Measurements from ENCODE around the gene KLHDC10. TPM values are rescaled to one million over a fixed set of nuclear protein-coding genes. Genes with fewer than 3 reads are reported as not detected.

The KLHDC10 gene
- total and polyA plus RNA-seq, 2 experiments from 2014 or later: 5.5 to 14.7 TPM

DNA sequence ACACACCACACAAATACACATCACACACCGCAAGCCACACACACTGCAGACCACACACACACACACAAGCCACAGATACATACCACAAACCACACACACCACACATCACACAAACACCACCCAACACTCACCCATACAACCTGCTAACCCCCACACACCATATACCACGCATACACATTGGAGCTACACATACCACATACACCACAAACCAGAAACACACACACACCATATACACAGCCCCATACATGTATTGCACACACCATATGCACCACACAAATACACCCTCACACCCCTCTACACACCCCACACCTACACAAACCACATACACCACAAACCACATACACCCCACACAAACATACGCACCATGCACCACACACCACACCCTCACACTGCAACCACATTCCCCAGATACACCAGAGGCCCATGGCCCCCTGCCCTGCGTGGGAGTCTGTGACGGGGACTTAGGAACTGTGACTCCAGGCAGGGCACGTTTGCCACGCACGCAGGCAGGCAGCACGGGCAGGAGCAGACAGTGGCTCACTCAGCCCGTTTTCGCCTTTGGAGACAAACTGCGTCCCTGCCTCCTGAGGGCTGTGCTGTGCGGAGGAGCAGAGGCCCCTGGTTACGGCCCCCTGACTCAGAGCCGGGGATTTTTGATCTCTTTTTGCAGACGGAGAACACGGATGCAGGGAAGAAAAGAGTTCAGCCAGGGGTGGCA lies 82.3 kb downstream of the KLHDC10 start:
- Mint-ChIP-seq H3K4me3 (no peak overlapping the region), H3K27me3 (ENCODE audit: insufficient read depth, low read depth, poor library complexity) (peaks cover 16% of the 10 kb centered on the region), H3K36me3 (ENCODE audit: low read depth) (peaks cover 12% of the 10 kb centered on the region; the same call in 2 of the 3 replicates), H3K9me3 (peaks cover 13% of the 10 kb centered on the region), H3K4me1 (peaks cover 3% of the 10 kb centered on the region; the same call in 2 of the 3 replicates), H3K27ac (no peak overlapping the region)
- TF ChIP-seq EZH2phosphoT487 (IDR thresholded peaks at IDR 0.05; ENCODE audit: unreplicated experiment) (no peak), NANOG (IDR thresholded peaks at IDR 0.05; ENCODE audit: borderline replicate concordance) (no peak), EZH2 (IDR thresholded peaks at IDR 0.05; ENCODE audit: low read depth, unreplicated experiment) (no peak), JUNB (IDR thresholded peaks at IDR 0.05; ENCODE audit: unreplicated experiment) (no peak), CREB1 (CRISPR knock-in tag; IDR thresholded peaks at IDR 0.05; ENCODE audit: low read depth) (no peak), POLR2AphosphoS5 (IDR thresholded peaks at IDR 0.05; ENCODE audit: low read depth) (no peak), STAT1 (IDR thresholded peaks at IDR 0.05; ENCODE audit: unreplicated experiment) (no peak)
- TF ChIP-seq, protein P1, sequence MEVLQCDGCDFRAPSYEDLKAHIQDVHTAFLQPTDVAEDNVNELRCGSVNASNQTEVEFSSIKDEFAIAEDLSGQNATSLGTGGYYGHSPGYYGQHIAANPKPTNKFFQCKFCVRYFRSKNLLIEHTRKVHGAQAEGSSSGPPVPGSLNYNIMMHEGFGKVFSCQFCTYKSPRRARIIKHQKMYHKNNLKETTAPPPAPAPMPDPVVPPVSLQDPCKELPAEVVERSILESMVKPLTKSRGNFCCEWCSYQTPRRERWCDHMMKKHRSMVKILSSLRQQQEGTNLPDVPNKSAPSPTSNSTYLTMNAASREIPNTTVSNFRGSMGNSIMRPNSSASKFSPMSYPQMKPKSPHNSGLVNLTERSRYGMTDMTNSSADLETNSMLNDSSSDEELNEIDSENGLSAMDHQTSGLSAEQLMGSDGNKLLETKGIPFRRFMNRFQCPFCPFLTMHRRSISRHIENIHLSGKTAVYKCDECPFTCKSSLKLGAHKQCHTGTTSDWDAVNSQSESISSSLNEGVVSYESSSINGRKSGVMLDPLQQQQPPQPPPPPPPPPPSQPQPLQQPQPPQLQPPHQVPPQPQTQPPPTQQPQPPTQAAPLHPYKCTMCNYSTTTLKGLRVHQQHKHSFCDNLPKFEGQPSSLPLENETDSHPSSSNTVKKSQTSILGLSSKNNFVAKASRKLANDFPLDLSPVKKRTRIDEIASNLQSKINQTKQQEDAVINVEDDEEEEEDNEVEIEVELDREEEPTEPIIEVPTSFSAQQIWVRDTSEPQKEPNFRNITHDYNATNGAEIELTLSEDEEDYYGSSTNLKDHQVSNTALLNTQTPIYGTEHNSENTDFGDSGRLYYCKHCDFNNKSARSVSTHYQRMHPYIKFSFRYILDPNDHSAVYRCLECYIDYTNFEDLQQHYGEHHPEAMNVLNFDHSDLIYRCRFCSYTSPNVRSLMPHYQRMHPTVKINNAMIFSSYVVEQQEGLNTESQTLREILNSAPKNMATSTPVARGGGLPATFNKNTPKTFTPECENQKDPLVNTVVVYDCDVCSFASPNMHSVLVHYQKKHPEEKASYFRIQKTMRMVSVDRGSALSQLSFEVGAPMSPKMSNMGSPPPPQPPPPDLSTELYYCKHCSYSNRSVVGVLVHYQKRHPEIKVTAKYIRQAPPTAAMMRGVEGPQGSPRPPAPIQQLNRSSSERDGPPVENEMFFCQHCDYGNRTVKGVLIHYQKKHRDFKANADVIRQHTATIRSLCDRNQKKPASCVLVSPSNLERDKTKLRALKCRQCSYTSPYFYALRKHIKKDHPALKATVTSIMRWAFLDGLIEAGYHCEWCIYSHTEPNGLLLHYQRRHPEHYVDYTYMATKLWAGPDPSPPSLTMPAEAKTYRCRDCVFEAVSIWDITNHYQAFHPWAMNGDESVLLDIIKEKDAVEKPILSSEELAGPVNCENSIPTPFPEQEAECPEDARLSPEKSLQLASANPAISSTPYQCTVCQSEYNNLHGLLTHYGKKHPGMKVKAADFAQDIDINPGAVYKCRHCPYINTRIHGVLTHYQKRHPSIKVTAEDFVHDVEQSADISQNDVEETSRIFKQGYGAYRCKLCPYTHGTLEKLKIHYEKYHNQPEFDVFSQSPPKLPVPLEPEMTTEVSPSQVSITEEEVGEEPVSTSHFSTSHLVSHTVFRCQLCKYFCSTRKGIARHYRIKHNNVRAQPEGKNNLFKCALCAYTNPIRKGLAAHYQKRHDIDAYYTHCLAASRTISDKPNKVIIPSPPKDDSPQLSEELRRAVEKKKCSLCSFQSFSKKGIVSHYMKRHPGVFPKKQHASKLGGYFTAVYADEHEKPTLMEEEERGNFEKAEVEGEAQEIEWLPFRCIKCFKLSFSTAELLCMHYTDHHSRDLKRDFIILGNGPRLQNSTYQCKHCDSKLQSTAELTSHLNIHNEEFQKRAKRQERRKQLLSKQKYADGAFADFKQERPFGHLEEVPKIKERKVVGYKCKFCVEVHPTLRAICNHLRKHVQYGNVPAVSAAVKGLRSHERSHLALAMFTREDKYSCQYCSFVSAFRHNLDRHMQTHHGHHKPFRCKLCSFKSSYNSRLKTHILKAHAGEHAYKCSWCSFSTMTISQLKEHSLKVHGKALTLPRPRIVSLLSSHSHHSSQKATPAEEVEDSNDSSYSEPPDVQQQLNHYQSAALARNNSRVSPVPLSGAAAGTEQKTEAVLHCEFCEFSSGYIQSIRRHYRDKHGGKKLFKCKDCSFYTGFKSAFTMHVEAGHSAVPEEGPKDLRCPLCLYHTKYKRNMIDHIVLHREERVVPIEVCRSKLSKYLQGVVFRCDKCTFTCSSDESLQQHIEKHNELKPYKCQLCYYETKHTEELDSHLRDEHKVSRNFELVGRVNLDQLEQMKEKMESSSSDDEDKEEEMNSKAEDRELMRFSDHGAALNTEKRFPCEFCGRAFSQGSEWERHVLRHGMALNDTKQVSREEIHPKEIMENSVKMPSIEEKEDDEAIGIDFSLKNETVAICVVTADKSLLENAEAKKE (CRISPR knock-in tag; IDR thresholded peaks at IDR 0.05): no peak
- TF ChIP-seq, protein P2, sequence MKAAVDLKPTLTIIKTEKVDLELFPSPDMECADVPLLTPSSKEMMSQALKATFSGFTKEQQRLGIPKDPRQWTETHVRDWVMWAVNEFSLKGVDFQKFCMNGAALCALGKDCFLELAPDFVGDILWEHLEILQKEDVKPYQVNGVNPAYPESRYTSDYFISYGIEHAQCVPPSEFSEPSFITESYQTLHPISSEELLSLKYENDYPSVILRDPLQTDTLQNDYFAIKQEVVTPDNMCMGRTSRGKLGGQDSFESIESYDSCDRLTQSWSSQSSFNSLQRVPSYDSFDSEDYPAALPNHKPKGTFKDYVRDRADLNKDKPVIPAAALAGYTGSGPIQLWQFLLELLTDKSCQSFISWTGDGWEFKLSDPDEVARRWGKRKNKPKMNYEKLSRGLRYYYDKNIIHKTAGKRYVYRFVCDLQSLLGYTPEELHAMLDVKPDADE (IDR thresholded peaks at IDR 0.05): no peak
- TF ChIP-seq, protein P3, sequence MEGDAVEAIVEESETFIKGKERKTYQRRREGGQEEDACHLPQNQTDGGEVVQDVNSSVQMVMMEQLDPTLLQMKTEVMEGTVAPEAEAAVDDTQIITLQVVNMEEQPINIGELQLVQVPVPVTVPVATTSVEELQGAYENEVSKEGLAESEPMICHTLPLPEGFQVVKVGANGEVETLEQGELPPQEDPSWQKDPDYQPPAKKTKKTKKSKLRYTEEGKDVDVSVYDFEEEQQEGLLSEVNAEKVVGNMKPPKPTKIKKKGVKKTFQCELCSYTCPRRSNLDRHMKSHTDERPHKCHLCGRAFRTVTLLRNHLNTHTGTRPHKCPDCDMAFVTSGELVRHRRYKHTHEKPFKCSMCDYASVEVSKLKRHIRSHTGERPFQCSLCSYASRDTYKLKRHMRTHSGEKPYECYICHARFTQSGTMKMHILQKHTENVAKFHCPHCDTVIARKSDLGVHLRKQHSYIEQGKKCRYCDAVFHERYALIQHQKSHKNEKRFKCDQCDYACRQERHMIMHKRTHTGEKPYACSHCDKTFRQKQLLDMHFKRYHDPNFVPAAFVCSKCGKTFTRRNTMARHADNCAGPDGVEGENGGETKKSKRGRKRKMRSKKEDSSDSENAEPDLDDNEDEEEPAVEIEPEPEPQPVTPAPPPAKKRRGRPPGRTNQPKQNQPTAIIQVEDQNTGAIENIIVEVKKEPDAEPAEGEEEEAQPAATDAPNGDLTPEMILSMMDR (conservative IDR thresholded peaks at IDR 0.05; ENCODE audit: low read depth in 2 of 2): no peak
- TF ChIP-seq, protein P4, sequence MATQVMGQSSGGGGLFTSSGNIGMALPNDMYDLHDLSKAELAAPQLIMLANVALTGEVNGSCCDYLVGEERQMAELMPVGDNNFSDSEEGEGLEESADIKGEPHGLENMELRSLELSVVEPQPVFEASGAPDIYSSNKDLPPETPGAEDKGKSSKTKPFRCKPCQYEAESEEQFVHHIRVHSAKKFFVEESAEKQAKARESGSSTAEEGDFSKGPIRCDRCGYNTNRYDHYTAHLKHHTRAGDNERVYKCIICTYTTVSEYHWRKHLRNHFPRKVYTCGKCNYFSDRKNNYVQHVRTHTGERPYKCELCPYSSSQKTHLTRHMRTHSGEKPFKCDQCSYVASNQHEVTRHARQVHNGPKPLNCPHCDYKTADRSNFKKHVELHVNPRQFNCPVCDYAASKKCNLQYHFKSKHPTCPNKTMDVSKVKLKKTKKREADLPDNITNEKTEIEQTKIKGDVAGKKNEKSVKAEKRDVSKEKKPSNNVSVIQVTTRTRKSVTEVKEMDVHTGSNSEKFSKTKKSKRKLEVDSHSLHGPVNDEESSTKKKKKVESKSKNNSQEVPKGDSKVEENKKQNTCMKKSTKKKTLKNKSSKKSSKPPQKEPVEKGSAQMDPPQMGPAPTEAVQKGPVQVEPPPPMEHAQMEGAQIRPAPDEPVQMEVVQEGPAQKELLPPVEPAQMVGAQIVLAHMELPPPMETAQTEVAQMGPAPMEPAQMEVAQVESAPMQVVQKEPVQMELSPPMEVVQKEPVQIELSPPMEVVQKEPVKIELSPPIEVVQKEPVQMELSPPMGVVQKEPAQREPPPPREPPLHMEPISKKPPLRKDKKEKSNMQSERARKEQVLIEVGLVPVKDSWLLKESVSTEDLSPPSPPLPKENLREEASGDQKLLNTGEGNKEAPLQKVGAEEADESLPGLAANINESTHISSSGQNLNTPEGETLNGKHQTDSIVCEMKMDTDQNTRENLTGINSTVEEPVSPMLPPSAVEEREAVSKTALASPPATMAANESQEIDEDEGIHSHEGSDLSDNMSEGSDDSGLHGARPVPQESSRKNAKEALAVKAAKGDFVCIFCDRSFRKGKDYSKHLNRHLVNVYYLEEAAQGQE (IDR thresholded peaks at IDR 0.05; ENCODE audit: unreplicated experiment): no peak
- no peak overlapping the region; the same call in 1 of the 2 replicates for H2AFZ ChIP-seq
- no peaks in the 10 kb centered on the region for H3K27me3 ChIP-seq (ENCODE audit: insufficient read depth)
- H3K4me2 ChIP-seq: no peak overlapping the region
- H3K79me2 ChIP-seq (replicated peaks; ENCODE audit: insufficient read depth): no peaks in the 10 kb centered on the region
- H3F3A ChIP-seq (replicated peaks; ENCODE audit: low read depth): 0 out of 2 replicates have a peak, but pooled peaks cover 2% of the 10 kb centered on the region
- no peaks in the 10 kb centered on the region for H3K36me3 ChIP-seq (ENCODE audit: insufficient read depth)
- H3K4me1 ChIP-seq (ENCODE audit: insufficient read depth): no peaks in the 10 kb centered on the region
- DNase-seq (ENCODE audit: low spot score) (no peak), ATAC-seq (no peak)
- H3K9me2 ChIP-seq (ENCODE audit: insufficient read depth): no peaks in the 10 kb centered on the region
- no peak overlapping the region for H3K4me3 ChIP-seq
- H4K20me1 ChIP-seq (replicated peaks; ENCODE audit: insufficient read depth): no peaks in the 10 kb centered on the region
- no peak overlapping the region for H3K27ac ChIP-seq (ENCODE audit: low read depth)
